GM12872 (cell line): Measurements from ENCODE around the gene WNK1.

ENCODE experiments used
- CTCF ChIP-seq: IDR thresholded peaks from 3 replicates; pipeline ENCODE4 v1.5.1; 2011; ENCODE audit warnings: low read depth, mild to moderate bottlenecking, low read length, moderate library complexity; ENCODE audit not compliant: insufficient read depth

The WNK1 gene

GRCh38 chr12:720231-720941 lies 32.0 kb upstream of the WNK1 start:
- TF ChIP-seq CTCF, result no peak

GRCh38 chr12:724194-724855 lies 28.1 kb upstream of the WNK1 start:
- TF ChIP-seq CTCF, result no peak

GRCh38 chr12:725076-725475 lies 27.3 kb upstream of the WNK1 start:
- no peak for TF ChIP-seq CTCF

- TF ChIP-seq CTCF, result no peak
These were observed 25.9 kb upstream of the WNK1 start for GRCh38 chr12:726281-727140.

GRCh38 chr12:727321-727720 lies 25.1 kb upstream of the WNK1 start:
- no peak for TF ChIP-seq CTCF

GRCh38 chr12:728781-729180 lies 23.6 kb upstream of the WNK1 start:
- TF ChIP-seq CTCF, result no peak

GRCh38 chr12:729221-729620 lies 23.2 kb upstream of the WNK1 start:
- TF ChIP-seq CTCF, result no peak
